Renal pelvis (tissue), 4 donors: ENCODE data around the gene ZMIZ1. TPM values are rescaled to one million over a fixed set of nuclear protein-coding genes. Genes with fewer than 3 reads are reported as not detected.

Experiments
- DNase-seq: peaks from one replicate; pipeline ENCODE4 v3.0.0-alpha.2; 2013
- polyA plus RNA-seq, 3 donors: library from polyadenylated mRNA; unstranded; fragments of 120-200 nt; gene quantifications; one replicate each; pipeline ENCODE4 v1.2.1, GENCODE V29; 2013; ENCODE audit not compliant: insufficient read length in 3 of 3

Gene ZMIZ1
- polyA plus RNA-seq, 3 donors, result 64.2 to 83.6 (median 78.7) TPM

DNA sequence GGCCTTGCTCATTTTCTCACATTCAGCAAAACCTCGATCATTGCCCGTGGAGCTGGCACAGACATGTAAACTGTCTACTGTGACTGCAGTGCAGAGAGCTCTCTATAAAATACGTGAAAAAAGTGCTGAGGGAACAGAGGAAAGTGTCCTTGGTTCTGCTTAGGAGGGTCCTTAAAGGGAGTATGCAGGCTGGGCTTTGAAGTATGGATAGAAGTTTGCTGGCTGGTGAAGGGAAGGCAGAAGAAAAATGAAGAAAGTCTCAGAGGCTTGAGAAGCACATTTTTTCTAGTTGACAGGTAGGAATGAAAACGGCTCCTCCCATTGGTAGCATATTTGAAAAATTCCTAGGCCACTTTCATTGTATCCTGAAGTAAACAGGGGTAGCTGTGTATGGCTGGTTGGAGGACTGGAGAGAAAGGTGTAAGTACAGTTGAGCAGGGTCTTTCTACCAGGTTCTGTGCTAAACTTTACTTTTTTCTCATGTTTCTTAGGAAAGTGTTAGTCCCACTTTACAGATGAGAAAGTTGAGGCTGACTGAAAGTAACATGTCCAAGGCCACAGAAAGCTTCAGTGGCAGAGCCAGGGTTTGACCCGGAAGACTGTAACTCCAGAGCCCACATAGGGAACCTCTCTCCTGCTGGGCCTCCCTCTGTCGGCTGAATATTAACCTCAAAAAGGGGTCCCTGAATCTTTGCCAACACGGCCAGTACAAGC, 215.5 kb downstream of the ZMIZ1 start:
- DNase-seq, result no peak

DNA sequence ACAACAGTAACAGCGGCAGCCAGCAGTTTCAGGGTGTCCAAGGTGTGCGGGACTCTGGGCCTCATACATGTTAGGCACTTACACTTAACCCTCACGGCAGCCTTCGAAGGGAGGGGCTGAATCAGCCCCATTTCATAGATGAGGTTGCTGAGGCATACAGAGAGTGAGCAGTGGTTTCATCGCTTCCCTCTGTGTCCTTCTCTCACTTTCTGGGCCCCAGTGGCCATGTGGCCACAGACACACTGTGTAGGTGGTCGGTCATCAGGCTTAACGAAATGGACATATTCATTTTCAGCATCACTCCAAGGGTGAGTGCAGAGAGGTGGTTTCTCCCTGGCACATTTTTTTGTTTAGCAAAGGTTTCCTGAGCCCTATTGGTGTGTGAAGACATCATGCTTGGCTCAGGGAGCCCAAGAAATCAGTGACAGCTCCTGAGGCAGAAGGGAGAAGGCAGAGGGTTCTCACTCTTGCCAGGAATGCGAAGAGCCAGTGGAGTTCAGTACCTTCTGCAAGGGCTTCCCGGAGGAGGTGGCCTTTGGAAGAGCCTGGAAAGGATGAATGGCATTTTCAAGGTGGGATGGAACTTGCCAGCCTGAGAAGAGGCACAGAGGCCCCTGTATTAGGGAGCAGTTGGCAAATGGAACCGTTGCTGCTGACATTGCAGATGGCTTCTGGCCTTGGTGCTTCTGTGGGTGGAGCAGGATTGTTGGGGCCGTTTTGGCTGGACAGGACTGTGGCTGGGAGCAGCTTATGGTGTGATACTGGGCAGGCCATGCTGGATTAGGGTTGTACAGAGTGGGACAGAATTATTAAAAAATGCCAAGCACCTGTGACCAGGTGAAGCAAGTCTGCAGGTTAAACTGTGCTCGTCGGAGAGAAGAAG, 216.8 kb downstream of the ZMIZ1 start:
- DNase-seq, result no peak

DNA sequence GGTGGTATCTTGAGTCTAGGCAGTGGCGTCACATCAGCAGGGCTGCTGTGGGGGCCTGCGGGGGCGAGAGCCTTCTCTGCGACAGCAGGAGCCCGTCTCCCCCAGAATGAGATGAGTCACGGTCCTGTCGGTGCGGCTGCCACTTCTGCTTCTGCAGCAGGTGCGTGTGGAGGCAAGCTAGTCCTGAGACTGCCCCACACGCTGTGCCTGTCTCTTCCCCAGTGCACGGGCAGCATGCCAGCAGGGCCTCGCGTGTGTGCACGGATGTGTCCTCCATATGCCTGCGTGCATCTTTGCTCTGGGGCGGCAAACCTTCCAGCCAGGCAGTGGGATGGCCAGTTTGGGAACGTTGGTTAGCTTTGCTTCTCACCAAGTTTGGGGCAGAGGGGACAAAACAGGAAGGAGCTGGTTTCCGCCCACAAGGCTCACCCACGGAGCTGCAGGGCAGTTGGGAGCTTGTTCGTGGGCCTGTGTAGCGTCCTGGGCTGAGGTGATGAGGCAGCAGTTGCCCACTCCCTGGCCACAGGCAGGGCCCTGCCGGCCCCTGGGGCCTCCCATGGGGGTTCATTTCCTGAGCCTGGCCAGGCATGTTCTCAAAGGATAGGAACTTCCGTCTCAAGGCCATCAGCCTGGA, 217.7 kb downstream of the ZMIZ1 start:
- no peak for DNase-seq

DNA sequence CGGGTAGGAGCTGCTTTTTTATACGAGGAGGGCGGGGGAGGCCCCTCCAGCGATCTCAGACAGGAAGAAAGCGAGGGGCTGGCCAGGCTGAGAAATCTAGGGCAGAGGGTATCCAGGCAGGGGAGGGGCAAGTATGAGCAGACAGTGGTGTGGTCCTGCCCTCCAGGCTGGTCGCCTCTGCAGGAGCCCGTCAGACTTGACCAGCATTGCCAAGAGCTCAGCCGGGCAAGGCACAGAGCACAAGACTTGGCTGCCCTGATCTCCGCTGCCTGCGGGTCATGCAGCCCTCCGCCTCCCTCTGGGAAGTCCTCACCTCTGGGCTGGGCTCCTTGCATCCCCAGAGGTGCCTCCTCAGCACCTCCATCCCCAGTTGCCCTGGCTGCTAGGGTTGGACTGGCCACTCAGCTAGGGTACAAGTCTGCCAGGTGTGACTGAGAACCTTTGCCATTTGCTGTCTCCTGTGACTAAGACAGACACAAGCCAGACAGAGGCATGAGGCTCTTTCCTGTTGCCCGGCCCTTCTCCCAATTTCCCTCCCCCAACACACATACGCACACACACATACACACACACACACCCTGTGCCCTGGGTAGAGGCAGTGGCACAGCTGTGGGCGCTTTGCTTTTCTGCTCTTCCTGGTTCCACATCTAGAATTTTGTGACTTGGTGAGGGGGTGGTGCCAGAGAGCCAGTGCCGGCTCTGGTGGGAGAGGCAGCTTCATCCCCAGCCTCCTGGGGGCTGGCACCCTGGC, 219.4 kb downstream of the ZMIZ1 start:
- DNase-seq, result no peak

DNA sequence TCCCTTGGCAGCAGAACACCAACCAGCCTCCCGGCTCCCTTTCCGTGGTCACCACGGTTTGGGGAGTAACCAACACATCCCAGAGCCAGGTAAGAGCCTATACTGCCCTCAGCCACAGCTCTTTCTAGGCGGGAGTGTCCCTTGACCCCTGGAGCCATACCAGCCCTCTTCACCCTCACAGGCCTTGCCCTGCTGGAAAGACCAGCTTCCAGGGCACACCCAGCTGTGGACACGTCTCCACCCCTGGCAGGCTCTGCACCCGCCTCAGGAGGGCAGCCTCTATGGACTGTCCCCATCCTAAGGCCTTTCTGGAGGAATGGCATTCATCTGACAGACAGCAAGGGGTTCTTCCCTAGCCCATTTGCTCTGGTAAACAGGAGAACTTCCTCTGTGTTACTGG, 221.0 kb downstream of the ZMIZ1 start:
- no peak for DNase-seq

- DNase-seq, result no peak
These were observed 223.4 kb downstream of the ZMIZ1 start for GRCh38 chr10:79292026-79292766.

- DNase-seq, result no peak
These were observed 224.4 kb downstream of the ZMIZ1 start for GRCh38 chr10:79292891-79293746.

GRCh38 chr10:79293841-79294581, 225.2 kb downstream of the ZMIZ1 start:
- no peak for DNase-seq

GRCh38 chr10:79295563-79295962, 226.8 kb downstream of the ZMIZ1 start:
- DNase-seq, result no peak

GRCh38 chr10:79296431-79296830, 227.7 kb downstream of the ZMIZ1 start:
- DNase-seq, result no peak

GRCh38 chr10:79298403-79299244, 229.9 kb downstream of the ZMIZ1 start:
- DNase-seq, result no peak

- DNase-seq, result no peak
These were observed 230.9 kb downstream of the ZMIZ1 start for GRCh38 chr10:79299397-79300241.

DNA sequence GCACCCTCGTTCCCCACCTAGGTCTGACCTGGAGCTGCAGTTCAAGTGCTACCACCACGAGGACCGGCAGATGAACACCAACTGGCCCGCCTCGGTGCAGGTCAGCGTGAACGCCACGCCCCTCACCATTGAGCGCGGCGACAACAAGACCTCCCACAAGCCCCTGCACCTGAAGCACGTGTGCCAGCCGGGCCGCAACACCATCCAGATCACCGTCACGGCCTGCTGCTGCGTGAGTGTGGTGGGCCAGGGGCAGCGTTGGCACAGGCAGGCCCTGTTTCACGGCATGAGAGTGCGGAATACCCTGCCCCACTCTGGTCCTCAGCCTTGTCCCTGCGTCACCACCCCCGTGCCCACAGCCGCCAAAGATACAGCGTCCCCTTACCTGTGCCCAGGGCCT, 231.9 kb downstream of the ZMIZ1 start:
- DNase-seq, result no peak

DNA sequence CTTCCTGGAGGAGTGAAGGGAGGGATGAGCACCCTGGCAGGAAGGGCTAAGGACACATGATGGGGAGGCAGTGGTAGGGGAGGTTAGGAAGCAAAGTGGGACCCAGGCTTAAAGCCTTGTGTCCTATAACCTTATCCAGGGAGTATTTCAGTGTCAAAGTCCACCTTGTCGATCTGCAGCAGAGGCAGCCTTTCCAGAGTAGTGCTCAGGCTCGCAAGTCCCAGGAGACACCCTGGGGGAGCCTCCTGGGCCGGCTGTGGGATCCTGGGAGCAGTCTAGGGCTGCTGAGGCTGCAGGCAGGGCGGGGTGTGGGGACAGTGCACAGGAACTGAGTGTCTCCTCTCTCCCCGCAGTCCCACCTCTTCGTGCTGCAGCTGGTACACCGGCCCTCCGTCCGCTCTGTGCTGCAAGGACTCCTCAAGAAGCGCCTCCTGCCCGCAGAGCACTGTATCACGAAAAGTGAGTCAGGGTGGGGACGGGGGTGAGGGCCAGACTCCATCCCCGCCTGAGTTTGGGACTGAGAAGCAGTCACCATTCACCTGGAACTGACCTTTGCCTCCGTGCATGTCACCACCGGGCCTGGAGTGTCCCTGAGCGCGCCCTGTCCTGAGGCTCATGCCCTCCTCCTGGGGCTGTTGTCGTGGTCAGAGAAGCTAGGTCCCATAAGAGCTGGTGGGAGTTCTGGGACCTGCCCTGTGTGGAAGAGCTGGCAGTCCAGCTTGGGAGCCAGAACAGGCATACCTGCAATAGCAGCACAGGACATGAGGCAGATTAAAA, 233.2 kb downstream of the ZMIZ1 start:
- DNase-seq, result no peak

DNA sequence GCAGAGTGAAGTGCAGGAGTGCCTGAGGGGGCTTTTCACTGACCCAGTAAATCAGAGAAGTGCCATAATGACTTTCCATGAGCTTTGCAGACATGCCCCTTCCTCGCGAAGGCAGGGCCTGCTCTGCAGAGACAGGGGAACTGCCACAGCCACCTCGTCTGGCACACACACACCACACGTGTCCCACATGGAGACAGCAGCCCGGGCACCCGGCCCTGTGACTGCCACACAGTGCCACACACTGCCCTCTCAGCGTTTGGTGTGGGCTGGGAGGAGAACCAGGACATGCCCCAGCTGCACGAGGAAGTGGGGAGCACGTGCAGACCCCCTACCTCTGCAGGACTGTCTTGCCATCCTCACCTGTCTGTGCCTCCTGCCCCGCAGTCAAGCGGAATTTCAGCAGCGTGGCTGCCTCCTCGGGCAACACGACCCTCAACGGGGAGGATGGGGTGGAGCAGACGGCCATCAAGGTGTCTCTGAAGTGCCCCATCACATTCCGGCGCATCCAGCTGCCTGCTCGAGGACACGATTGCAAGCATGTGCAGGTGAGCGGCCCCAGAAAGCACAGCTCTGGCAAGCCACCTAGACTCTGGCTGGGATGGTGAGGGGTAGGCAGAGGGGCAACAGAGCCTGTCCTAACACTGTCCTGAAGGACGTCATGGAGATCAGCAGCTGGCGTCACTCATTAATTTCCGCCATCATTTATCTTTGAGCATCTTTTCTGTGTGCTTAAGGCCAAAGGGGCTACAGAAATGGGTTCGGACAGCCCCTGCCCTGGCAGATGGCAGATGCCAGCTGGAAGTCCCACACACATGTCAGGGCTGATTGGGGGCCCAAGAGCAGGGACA, 235.1 kb downstream of the ZMIZ1 start:
- no peak for DNase-seq
